IPS-15b (cell line): ENCODE measurements around the gene MYO1D.
"Not testable (repeated sequence)": the region's sequence is repeated elsewhere in the genome, so short reads cannot be mapped to it uniquely, and the experiment has no call there.

Source experiments
- H3K27me3 ChIP-seq: one replicate; pipeline ENCODE4 v1.6.1; 2013; ENCODE audit warnings: low read length; ENCODE audit not compliant: control insufficient read depth, insufficient read depth
- H3K36me3 ChIP-seq: one replicate; pipeline ENCODE4 v1.6.1; 2013; ENCODE audit warnings: low read length; ENCODE audit not compliant: control insufficient read depth, insufficient read depth
- H3K4me1 ChIP-seq: one replicate; pipeline ENCODE4 v1.6.1; 2013; ENCODE audit warnings: mild to moderate bottlenecking, low read length; ENCODE audit not compliant: control insufficient read depth, insufficient read depth
- H3K4me3 ChIP-seq: one replicate; pipeline ENCODE4 v1.5.1; 2013; ENCODE audit warnings: low read depth, low read length
- H3K9ac ChIP-seq: one replicate; pipeline ENCODE4 v1.6.1; 2013; ENCODE audit warnings: low read depth, mild to moderate bottlenecking, low read length
- H3K9me3 ChIP-seq: one replicate; pipeline ENCODE4 v1.6.1; 2013; ENCODE audit warnings: mild to moderate bottlenecking, low read length; ENCODE audit not compliant: control insufficient read depth, insufficient read depth

Gene MYO1D

GRCh38 chr17:32648450-32648849 lies 228.5 kb downstream of the MYO1D start:
- no peak overlapping the region for H3K4me3 ChIP-seq
- H3K27me3 ChIP-seq = no peaks in the 10 kb centered on the region
- no peaks in the 10 kb centered on the region for H3K4me1 ChIP-seq
- no peak overlapping the region for H3K9ac ChIP-seq
- no peaks in the 10 kb centered on the region for H3K9me3 ChIP-seq
- no peaks in the 10 kb centered on the region for H3K36me3 ChIP-seq

- H3K9me3 ChIP-seq = no peaks in the 10 kb centered on the region
- no peak overlapping the region for H3K9ac ChIP-seq
- H3K27me3 ChIP-seq = no peaks in the 10 kb centered on the region
- H3K4me3 ChIP-seq = no peak overlapping the region
- no peaks in the 10 kb centered on the region for H3K4me1 ChIP-seq
- no peaks in the 10 kb centered on the region for H3K36me3 ChIP-seq
Measured at GRCh38 chr17:32646941-32647340, 230.0 kb downstream of the MYO1D start.

GRCh38 chr17:32641514-32641913 lies 235.4 kb downstream of the MYO1D start:
- not testable (repeated sequence) for H3K9me3 ChIP-seq, H3K4me3 ChIP-seq, H3K27me3 ChIP-seq, H3K9ac ChIP-seq, H3K36me3 ChIP-seq, H3K4me1 ChIP-seq

- H3K4me1 ChIP-seq = no peaks in the 10 kb centered on the region
- no peak overlapping the region for H3K9ac ChIP-seq
- H3K36me3 ChIP-seq = no peaks in the 10 kb centered on the region
- H3K27me3 ChIP-seq = no peaks in the 10 kb centered on the region
- H3K9me3 ChIP-seq = no peaks in the 10 kb centered on the region
- no peak overlapping the region for H3K4me3 ChIP-seq
Measured at GRCh38 chr17:32636598-32637218, 240.2 kb downstream of the MYO1D start.

- Histone ChIP-seq H3K9ac (no peak overlapping the region), H3K4me1 (no peaks in the 10 kb centered on the region), H3K4me3 (no peak overlapping the region), H3K36me3 (no peaks in the 10 kb centered on the region), H3K27me3 (no peaks in the 10 kb centered on the region), H3K9me3 (no peaks in the 10 kb centered on the region)
Measured at GRCh38 chr17:32634167-32634566, 242.8 kb downstream of the MYO1D start.

- peaks cover 3% of the 10 kb centered on the region for H3K4me1 ChIP-seq
- no peak overlapping the region for H3K4me3 ChIP-seq
- no peaks in the 10 kb centered on the region for H3K36me3 ChIP-seq
- H3K9me3 ChIP-seq = no peaks in the 10 kb centered on the region
- H3K27me3 ChIP-seq = no peaks in the 10 kb centered on the region
- H3K9ac ChIP-seq = no peak overlapping the region
Measured at GRCh38 chr17:32631341-32632096, 245.4 kb downstream of the MYO1D start.

- no peak overlapping the region for H3K4me3 ChIP-seq
- no peaks in the 10 kb centered on the region for H3K36me3 ChIP-seq
- no peaks in the 10 kb centered on the region for H3K27me3 ChIP-seq
- peaks cover 3% of the 10 kb centered on the region for H3K4me1 ChIP-seq
- H3K9ac ChIP-seq = no peak overlapping the region
- no peaks in the 10 kb centered on the region for H3K9me3 ChIP-seq
Measured at GRCh38 chr17:32629563-32630190, 247.2 kb downstream of the MYO1D start.

GRCh38 chr17:32628271-32629044 lies 248.5 kb downstream of the MYO1D start:
- no peaks in the 10 kb centered on the region for H3K9me3 ChIP-seq
- no peaks in the 10 kb centered on the region for H3K36me3 ChIP-seq
- no peak overlapping the region for H3K9ac ChIP-seq
- peaks cover 3% of the 10 kb centered on the region for H3K4me1 ChIP-seq
- H3K4me3 ChIP-seq = no peak overlapping the region
- H3K27me3 ChIP-seq = no peaks in the 10 kb centered on the region

- H3K27me3 ChIP-seq = no peaks in the 10 kb centered on the region
- no peaks in the 10 kb centered on the region for H3K9me3 ChIP-seq
- H3K4me1 ChIP-seq = peaks cover 3% of the 10 kb centered on the region
- H3K4me3 ChIP-seq = no peak overlapping the region
- no peaks in the 10 kb centered on the region for H3K36me3 ChIP-seq
- no peak overlapping the region for H3K9ac ChIP-seq
Measured at GRCh38 chr17:32627239-32627996, 249.5 kb downstream of the MYO1D start.

- Histone ChIP-seq H3K4me1 (peaks cover 10% of the 10 kb centered on the region), H3K27me3 (no peaks in the 10 kb centered on the region), H3K4me3 (no peak overlapping the region), H3K9ac (no peak overlapping the region), H3K9me3 (no peaks in the 10 kb centered on the region), H3K36me3 (no peaks in the 10 kb centered on the region)
Measured at GRCh38 chr17:32626379-32626791, 250.5 kb downstream of the MYO1D start.

- no peak overlapping the region for H3K4me3 ChIP-seq
- H3K36me3 ChIP-seq = no peaks in the 10 kb centered on the region
- H3K9me3 ChIP-seq = no peaks in the 10 kb centered on the region
- H3K4me1 ChIP-seq = peaks cover 14% of the 10 kb centered on the region
- H3K9ac ChIP-seq = no peak overlapping the region
- no peaks in the 10 kb centered on the region for H3K27me3 ChIP-seq
Measured at GRCh38 chr17:32625971-32626370, 251.0 kb downstream of the MYO1D start.
